ENCODE measurements around the gene RBM8A. TPM values are rescaled to one million over a fixed set of nuclear protein-coding genes. Genes with fewer than 3 reads are reported as not detected.

Gene RBM8A
- total and polyA plus RNA-seq, 4 donors: 48.8 to 66.2 (median 57.5) TPM

GRCh38 chr1:145955436-145955835 is 28.2 kb upstream of the RBM8A start:
- H3K9me3 ChIP-seq (ENCODE audit: control insufficient read depth in 4 of 4, low read length in 3 of 4): no peaks in the 10 kb centered on the region
- DNase-seq (ENCODE audit: low spot score): no peak
- H3K27ac ChIP-seq (ENCODE audit: low read depth in 1 of 2, low read length in 2 of 2): no peak overlapping the region
- 48% methylated on average over 2 of the region's 2 CpGs for WGBS
- no peaks in the 10 kb centered on the region for H3K27me3 ChIP-seq (ENCODE audit: control insufficient read depth in 4 of 4, insufficient read depth in 4 of 4, low read length in 3 of 4)
- no peak overlapping the region for H3K4me3 ChIP-seq (ENCODE audit: low read depth in 1 of 3, low read length in 3 of 3)
- TF ChIP-seq REST (IDR thresholded peaks at IDR 0.05): no peak
- TF ChIP-seq JUND (IDR thresholded peaks at IDR 0.05): no peak
- TF ChIP-seq FOXA1 (IDR thresholded peaks at IDR 0.05): no peak
- TF ChIP-seq ATF3 (IDR thresholded peaks at IDR 0.05): no peak
- no peak for TF ChIP-seq MAX (IDR thresholded peaks at IDR 0.05)
- TF ChIP-seq CTCF (IDR thresholded peaks at IDR 0.05; ENCODE audit: low read depth, low read length, missing input control): no peak
- TF ChIP-seq TAF1 (conservative IDR thresholded peaks at IDR 0.05): no peak
- TF ChIP-seq FOXA2 (IDR thresholded peaks at IDR 0.05): no peak
- no peak for TF ChIP-seq RXRA (IDR thresholded peaks at IDR 0.05)
- H3K36me3 ChIP-seq (ENCODE audit: control insufficient read depth in 4 of 4, insufficient read depth in 3 of 4, low read depth in 1 of 4, low read length in 3 of 4): no peaks in the 10 kb centered on the region
- no peak overlapping the region for H3K9ac ChIP-seq (ENCODE audit: low read depth in 1 of 2, low read length in 2 of 2)
- peaks cover 8 to 49% (median 36%) of the 10 kb centered on the region in 4 donors for H3K4me1 ChIP-seq (ENCODE audit: control insufficient read depth in 4 of 4, insufficient read depth in 4 of 4, low read length in 3 of 4)

- Histone ChIP-seq H3K9ac (ENCODE audit: low read depth in 1 of 2, low read length in 2 of 2) (no peak overlapping the region), H3K27me3 (ENCODE audit: control insufficient read depth in 4 of 4, insufficient read depth in 4 of 4, low read length in 3 of 4) (no peaks in the 10 kb centered on the region), H3K9me3 (ENCODE audit: control insufficient read depth in 4 of 4, low read length in 3 of 4) (no peaks in the 10 kb centered on the region), H3K4me1 (ENCODE audit: control insufficient read depth in 4 of 4, insufficient read depth in 4 of 4, low read length in 3 of 4) (peaks cover 8 to 42% (median 31%) of the 10 kb centered on the region in 4 donors), H3K27ac (ENCODE audit: low read depth in 1 of 2, low read length in 2 of 2) (no peak overlapping the region), H3K4me3 (ENCODE audit: low read depth in 1 of 3, low read length in 3 of 3) (no peak overlapping the region), H3K36me3 (ENCODE audit: control insufficient read depth in 4 of 4, insufficient read depth in 3 of 4, low read depth in 1 of 4, low read length in 3 of 4) (no peaks in the 10 kb centered on the region)
- 78% methylated on average over 6 of the region's 6 CpGs for WGBS
- TF ChIP-seq RXRA (IDR thresholded peaks at IDR 0.05): no peak
- no peak for TF ChIP-seq EGR1 (IDR thresholded peaks at IDR 0.05; ENCODE audit: low read depth in 2 of 2)
- no peak for TF ChIP-seq NR2F2 (IDR thresholded peaks at IDR 0.05)
- TF ChIP-seq JUND (IDR thresholded peaks at IDR 0.05): no peak
- no peak for TF ChIP-seq HNF4A (conservative IDR thresholded peaks at IDR 0.05)
- TF ChIP-seq ATF3 (IDR thresholded peaks at IDR 0.05): no peak
- TF ChIP-seq CTCF (IDR thresholded peaks at IDR 0.05; ENCODE audit: low read depth, low read length, missing input control): no peak
- no peak for TF ChIP-seq FOXA1 (IDR thresholded peaks at IDR 0.05)
- TF ChIP-seq HNF4G (IDR thresholded peaks at IDR 0.05): no peak
- TF ChIP-seq SP1 (IDR thresholded peaks at IDR 0.05): no peak
- TF ChIP-seq ZBTB33 (IDR thresholded peaks at IDR 0.05): no peak
- no peak for DNase-seq (ENCODE audit: low spot score)
Observed at GRCh38 chr1:145953861-145954260, 26.6 kb upstream of the RBM8A start.
